Forelimb muscle (tissue), 1 donor: Measurements from ENCODE around the gene MKNK2. TPM values are rescaled to one million over a fixed set of nuclear protein-coding genes. Genes with fewer than 3 reads are reported as not detected.
"Not testable (repeated sequence)": the region's sequence is repeated elsewhere in the genome, so short reads cannot be mapped to it uniquely, and the experiment has no call there.

ENCODE experiments used
- DNase-seq: peaks from one replicate; pipeline ENCODE4 v3.0.0-alpha.2; 2013; ENCODE audit warnings: low read depth
- polyA plus RNA-seq: library from polyadenylated mRNA; unstranded; fragments of 120-200 nt; gene quantifications from one replicate; pipeline ENCODE4 v1.2.1, GENCODE V29; 2013; ENCODE audit not compliant: insufficient read length

The MKNK2 gene
- polyA plus RNA-seq, 1 donor = 95.0 TPM

GRCh38 chr19:2044709-2045500 is 6.1 kb downstream of the MKNK2 start:
- DNase-seq = no peak

DNA sequence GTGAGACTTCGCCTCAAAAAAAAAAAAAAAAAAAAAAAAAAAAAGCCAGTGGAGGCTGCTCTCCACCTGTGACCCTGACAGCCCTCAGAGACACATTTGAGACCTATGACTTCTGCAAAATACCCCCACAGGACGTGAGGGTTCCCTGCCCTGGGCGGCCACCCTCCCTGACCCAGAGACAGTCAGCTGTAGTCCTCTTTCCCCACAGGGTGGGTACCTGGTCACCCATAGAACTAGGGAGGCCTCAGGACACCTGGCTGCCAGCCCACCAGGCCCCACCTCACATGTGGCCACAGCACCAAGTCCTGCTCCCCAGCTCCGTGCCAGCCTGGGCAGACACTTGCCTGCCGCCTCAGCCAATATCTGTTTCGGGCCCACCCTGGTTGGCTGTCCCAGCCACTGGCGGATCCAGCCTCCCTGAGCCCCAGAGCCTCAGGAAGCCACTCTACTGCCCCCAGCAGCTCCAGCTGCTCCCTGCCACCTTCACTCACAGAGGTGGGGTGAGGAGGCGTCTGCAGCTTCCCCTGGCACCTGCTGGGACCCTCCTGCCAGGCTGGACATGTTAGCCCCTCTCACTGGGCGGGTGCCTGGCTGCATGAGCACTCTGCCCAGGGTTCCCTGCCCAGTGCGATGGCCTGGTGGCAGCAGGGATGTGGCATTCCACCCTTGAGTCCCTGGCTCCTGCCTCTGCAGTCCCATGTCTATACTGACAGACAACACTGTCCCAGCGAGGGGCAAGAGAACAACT is 6.9 kb downstream of the MKNK2 start:
- no peak for DNase-seq

DNA sequence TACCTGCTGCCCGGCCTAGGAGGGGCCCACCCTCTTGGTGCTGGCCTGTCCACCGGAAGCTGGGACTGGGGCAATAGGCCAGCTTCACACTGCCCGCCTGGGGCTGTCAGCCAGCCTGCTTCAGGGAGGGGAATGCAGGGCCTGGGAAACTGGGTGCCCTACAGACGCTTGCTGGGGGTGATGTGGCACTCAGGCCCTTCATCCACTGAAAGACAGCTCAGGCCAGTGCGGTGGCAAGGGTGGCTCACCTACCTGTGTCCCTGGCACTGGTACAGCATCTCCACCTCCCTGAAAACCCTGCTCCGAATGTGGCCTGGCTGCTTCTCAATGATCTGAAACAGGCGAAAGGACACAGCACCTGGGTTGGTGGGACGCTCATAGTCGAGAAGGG is 7.8 kb downstream of the MKNK2 start:
- DNase-seq = no peak

DNA sequence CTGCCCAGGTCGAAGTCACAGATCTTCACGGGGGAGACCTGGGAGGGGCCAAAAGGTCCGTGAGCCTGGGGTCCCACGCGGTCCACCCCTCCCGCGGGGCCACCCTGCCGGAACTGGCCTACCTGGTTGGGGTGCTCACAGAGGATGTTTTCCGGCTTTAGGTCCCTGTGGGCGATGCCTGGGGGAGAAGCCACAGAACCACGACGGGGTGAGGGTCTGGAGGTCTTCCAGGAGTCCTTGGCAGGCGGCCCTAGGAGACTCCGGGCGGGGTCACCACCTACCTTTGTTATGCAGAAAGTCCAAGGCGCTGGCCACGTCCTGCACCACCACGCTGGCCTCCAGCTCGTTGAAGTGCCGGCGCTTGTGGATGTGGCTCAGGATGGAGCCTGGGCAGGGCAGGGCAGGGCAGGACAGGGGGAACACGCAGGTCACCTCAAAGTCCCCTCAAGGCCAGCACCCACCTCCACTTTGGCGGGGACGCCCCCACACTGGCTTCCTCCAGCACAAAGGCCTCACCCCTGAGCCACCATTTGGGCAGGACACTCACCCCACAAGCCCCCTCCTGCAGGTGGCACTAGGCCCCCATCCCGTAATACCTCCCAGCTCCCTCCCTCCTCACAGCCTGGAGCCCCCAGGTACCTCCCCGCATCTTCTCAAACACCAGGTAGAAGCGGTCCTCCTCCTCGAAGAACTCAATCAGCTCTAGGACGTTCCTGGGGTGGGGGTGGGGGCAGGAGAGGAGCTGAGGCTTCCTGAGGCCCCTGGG is 8.4 kb downstream of the MKNK2 start:
- DNase-seq = no peak

- DNase-seq = no peak
Observed at GRCh38 chr19:2041683-2042484, 9.2 kb downstream of the MKNK2 start.

DNA sequence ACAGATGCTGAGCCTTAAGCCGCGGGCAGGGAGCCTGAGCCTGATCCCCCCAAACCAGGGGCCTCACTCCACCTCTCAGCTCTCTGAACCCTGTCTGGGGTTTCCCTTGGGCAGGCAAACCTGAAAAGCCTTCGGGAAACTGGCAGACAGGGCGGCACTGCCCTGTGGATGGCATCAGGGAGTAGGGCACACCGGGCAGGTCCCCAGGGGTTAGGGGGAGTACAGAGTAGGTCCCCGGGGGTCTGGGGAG is 9.7 kb downstream of the MKNK2 start:
- DNase-seq = no peak

DNA sequence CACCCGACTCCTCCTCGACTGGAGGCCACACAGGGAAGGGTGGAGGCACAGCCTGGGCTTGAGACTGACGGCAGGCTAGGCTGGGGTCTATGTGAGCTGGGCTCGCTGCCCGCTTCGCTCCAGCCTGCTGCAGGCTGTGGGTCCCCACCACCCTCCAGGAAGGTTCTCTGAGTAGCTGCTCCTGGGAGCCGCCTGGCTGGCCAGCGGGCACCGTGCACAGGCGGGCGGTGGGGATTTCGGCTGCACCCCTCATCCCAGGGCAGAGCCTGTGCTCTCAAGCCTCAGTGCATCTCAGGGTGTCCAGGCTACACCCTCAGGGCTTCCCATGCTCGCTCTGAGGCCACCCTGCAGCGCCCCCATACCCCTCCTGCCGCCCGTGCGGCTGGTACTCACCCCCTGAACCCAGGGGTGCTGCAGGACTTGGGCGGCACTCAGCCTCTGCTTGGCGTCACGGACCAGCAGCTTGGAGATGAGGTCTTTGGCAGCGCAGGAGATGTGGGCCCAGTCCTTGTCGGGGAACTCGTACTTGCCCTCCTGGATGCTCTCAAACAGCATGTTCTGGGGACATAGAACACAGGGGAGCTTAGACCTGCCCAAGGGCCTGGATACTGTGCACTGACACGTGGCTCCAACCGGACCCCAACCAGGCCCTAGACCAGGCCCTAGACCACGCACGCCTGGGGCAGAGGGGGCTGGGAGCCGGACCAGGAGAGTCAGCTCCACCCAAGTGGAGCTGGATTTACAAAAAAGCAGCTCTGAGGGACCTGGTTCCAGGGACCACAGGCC is 10.2 kb downstream of the MKNK2 start:
- no peak for DNase-seq

GRCh38 chr19:2039959-2040646 is 10.9 kb downstream of the MKNK2 start:
- no peak for DNase-seq

GRCh38 chr19:2039089-2039958 is 11.7 kb downstream of the MKNK2 start:
- no peak for DNase-seq

DNA sequence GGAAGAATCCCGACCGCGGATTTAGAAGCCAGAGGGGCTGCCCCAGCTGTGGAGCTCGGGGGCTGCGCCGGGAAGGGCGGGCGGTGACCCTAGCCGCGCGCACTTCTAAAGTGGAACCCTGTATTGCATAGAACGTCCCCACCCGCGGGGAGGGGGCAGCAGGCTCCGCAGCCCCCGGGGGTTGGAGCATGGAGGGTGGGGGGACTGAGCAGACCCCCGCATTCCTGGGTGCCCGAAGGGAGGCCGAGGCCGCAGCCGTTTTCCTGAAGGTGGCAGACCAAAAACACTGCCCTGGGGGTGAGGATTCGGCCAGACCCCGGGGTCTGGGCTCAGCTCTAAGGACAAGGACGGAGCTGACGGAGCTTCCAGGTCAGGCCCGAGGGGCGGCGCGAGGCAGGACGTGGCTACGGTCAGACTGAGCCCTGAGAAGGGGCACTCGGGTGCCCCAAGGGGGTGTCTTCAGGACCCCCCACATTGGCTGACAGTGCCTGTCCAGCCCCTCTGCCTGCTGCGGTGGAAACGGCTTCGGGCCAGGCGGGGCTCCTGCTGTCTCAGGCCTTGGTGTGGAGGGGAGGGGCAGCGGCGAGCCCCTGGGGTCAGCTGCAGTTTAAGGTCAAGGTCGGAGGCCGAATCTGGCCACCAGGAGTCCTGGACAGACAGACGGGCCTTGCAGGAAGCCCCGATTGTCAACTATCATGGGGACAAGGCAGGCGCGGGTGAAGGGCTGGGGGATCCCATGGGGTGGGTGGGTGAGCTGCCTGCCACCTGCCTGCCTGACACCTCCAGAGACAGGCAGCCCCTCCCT is 12.6 kb downstream of the MKNK2 start:
- no peak for DNase-seq

- no peak for DNase-seq
Observed at GRCh38 chr19:2037651-2038255, 13.3 kb downstream of the MKNK2 start.

DNA sequence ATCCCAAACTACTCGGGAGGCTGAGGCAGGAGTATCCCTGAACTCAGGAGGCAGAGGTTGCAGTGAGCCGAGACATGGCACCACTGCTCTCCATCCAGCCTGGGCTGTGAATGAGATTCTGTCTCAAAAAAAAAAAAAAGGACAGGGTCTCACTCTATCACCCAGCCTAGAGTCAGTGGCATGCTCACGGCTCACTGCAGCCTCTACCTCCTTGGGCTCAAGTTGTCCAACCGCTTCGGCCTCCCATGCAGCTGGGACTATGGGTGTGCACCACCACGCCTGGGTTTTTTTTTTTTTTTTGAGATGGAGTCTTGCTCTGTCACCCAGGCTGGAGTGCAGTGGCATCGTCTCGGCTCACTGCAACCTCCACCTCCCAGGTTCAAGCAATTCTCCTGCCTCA is 14.6 kb downstream of the MKNK2 start:
- DNase-seq = no peak

DNA sequence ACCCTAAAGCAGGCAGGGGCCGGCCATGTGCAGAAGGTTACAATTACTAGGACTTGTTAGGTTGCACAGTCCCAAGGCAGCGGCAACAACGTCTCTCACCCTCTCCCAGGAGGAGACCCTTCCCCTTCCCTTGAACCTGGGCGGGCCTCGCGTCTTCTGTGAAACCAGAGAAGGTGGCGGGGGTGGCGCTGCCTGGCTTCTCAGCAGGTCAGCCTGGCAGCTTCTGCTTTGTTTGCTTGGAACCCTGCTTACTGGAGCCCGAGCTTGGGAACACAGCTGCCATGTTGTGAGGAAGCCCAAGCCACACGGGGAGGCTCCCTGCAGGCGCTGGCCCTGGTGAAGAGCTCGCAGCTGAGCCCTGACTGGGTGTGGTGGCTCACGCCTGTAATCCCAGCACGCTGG is 15.5 kb downstream of the MKNK2 start:
- DNase-seq = no peak

- DNase-seq = no peak
Observed at GRCh38 chr19:2034729-2035589, 16.1 kb downstream of the MKNK2 start.

DNA sequence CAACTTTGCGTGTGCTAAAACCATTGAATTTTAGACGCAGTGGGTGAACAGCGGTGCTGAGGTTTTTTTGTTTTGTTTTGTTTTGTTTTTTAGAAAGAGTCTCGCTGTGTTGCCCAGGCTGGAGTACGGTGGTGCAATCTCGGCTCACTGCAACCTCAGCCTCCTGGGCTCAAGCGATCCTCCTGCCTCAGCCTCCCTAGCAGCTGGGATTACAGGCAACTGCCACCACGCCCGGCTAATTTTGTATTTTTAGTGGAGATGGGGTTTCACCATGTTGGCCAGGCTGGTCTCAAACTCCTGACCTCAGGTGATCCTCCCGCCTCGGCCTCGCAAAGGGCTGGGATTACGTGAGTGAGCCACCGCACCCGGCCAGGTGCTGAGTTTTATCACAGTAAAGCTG is 16.8 kb downstream of the MKNK2 start:
- not testable (repeated sequence) for DNase-seq

- no peak for DNase-seq
Observed at GRCh38 chr19:2033825-2034159, 17.3 kb downstream of the MKNK2 start.

DNA sequence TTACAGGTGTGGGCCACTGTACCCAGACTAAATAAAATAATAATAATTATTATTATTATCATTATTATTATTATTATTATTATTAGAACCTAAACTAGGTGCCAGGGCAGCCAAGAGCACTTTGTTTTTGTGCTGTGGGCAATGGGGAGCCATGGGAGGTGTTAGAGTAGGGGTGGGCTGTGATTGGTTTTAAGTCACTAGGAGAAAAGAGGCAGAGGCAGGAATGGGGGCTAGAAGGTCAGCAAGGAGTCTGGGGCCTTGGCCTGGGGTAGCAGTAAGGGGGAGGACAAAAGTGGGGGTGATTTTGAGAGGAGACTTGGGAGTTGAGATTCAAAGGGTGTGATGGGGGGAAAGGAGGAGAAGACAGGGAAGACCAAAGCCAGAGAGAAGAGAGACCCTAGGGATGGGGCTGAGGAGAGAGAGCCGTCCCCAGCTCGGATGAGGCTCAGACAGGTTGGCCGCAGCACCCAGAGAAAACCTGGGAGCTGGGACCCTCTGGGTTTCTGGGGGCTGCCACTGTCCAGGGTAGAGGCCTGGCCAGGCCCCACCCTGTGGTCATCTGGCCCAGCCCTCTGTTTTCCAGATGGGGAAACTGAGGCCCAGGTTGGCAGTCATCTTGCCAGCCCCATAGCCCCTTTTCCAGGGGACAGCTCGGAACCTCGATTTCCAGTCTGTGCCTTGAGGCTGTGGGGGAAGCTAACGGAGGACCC is 17.8 kb downstream of the MKNK2 start:
- no peak for DNase-seq
